Left colon (tissue), 2 donors: ENCODE measurements around the gene GLOD4. TPM values are rescaled to one million over a fixed set of nuclear protein-coding genes. Genes with fewer than 3 reads are reported as not detected.

Experiments used
- ATAC-seq: fragments of 200-7000 bp; cut with Tn5 transposase; one replicate; pipeline ENCODE4 v1.9.1; 2020; ENCODE audit warnings: mild to moderate bottlenecking, moderate library complexity
- DNase-seq, 2 donors: peaks; one replicate each; pipeline ENCODE4 v3.0.0-alpha.2; 2020
- intact Hi-C, 2 donors: fragments of 100-400 bp; cut with DNase I in 1 of 2; cut with micrococcal nuclease in 1 of 2; formaldehyde crosslinking; loops; one replicate each; pipeline versions ENCODE4 v1.11.2 to v1.14.0; 2022; cut with DNase I, micrococcal nuclease
- total RNA-seq, 2 donors: library from RNA; stranded (reverse); fragmentation: NEBNext Ultra II Directional; extraction: Animal tissue kit (Norgen Biotek cat#: 25700); gene quantifications; one replicate each; pipeline ENCODE4 v1.2.1, GENCODE V29; 2021
- donor health status: DM: no; HTN: no; CAD: no.
- donor health status: DM: yes; HTN: yes; CAD: no.

The GLOD4 gene
- total RNA-seq, 2 donors from 2014 or later, result 80.8 to 99.0 TPM

DNA sequence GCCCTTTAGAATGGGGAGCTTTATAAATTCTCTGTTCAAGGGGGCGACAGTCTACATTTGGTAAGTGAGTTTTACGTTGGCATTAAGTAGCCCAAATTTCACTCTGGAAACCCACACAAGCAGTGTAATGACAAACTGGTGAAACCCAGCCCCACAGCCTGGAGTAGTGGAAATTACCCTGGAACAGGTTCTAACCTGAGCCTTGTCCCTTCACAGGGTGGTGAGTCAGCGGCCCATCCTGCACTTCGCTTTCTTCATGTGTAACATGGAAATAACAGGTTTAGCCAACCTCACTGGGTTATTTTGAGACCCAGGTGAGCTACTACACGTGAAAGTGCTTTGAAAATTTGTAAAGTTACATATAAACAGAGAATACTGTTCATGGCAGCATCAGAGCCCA is 53.2 kb downstream of the GLOD4 start:
- no peak for DNase-seq
- intact Hi-C loops, result no loop called here
- no peak for ATAC-seq

DNA sequence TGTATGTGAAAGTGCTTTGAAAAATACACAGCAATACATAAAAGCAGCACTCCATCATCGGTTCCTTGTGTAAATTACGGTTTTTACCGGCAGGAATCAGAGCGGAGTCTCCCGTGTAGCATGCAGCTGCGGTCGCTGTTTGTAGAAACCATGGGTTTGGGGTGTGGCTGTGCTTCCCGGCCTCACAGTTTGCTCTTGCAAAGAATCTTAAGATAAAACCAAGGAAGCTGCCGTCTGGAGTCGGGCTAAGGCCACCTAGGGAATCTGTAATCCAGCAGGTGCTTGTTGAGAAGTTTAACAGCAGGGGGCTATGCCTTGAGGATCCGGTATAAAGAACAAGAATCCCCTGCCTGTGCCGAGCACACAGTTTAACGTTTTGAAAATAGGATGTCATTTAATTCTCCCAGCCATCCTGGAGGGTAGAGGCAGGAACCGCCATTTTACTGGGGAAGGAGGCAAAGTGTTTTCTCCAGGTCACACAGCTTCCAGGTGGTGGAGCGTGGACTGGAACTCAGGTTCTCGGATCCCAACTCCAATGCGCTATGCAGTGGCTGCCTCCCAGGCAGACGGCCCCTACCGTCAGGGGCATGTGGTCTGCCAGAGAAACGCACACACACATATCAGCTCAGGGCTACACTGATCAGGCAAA is 55.7 kb downstream of the GLOD4 start:
- DNase-seq (peak; percentile 23 to 51), ATAC-seq (peak; percentile 89)
- intact Hi-C loops, result no loop called here

DNA sequence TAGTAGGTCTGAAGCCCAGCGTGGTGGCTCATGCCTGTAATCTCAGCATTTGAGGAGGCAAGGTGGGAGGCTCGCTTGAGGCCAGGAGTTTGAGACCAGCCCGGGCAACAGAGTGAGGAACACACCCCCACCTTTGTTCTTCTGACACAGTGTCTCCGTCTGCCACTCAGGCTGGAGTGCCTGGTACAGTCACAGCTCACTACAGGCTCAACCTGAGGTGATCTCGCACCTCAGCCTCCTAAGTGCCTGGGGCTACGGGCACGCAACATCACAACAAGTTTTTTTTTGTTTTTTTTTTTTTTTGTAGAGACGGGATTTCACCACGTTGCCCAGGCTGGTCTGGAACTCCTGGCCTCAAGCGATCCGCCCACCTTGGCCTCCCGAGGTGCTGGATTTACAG is 56.3 kb downstream of the GLOD4 start:
- intact Hi-C loops, result no loop called here
- ATAC-seq, result peak; percentile 32

DNA sequence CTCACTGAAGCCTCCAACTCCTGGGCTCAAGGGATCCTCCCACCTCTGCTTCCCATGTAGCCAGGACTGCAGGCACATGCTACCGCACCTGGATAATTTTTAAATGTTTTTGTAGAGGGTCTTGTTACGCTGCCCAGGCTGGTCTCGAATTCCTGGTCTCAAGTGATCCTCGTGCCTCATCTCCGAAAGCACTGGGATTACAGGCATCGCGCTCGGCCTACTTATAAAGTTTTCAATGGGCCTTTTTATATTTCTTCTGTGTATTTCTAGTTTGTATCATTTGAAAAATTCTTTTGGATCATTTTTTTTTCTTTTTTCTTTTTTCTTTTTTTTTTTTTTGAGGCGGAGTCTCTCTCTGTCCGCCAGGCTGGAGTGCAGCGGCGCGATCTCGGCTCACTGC is 57.0 kb downstream of the GLOD4 start:
- ATAC-seq (no peak), DNase-seq (no peak)
- intact Hi-C loops, result no loop called here

More for the DNA sequence above, 56.3 kb downstream of the GLOD4 start:
- no peak for DNase-seq

DNA sequence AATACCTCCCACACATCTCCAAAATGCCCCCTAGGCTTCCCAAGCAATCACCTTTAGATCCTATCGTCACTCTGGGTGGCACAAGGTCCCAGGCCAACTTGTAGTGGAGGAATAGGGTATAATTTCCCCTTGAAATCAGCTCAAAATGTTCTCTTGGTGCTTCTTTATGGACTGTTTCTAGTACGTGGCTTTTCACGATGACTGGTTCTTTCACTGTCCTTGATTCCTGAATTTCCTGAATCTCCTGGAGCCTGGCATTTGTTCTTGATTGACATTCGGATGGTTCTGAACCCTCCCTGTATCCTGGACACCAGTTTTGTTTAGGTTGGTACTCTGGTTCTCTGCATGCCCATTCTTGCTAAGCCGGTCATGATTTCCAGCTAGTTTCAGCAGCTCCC is 60.5 kb downstream of the GLOD4 start:
- no peak for ATAC-seq
- no peak for DNase-seq
- intact Hi-C loops, result no loop called here

DNA sequence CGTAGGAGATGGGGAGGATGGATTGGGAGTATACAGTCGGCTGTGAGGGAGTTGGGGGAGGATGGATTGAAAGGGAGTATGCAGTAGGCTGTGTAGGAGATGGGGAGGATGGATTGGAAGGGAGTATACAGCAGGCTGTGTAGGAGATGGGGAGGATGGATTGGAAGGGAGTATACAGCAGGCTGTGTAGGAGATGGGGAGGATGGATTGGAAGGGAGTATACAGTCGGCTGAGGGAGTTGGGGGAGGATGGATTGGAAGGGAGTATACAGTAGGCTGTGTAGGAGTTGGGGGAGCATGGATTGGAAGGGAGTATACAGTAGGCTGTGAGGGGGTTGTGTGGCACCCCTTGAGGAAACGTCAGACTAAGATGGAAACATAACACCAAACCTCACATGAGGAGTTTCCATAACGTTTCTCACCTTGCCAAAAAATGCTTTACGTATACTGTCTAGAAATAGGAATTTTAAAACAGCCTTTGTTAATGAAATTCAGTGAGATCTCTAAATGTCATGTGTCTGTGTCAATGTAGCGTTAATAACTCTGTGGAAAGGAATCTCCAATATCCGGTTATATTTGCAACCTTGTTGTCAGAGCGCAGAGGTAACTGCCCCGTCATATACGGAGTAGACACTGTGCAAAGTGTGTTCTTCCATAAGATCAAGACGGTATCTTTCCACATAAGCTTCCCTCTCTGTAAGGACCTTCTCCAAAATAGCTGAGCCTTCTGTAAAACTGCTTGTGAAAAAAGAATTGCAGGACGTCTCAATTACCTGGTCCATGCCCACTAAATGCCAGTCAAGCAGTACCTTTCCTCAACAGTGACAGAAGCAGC is 61.2 kb downstream of the GLOD4 start:
- DNase-seq (no peak), ATAC-seq (no peak)
- intact Hi-C loops, result no loop called here

DNA sequence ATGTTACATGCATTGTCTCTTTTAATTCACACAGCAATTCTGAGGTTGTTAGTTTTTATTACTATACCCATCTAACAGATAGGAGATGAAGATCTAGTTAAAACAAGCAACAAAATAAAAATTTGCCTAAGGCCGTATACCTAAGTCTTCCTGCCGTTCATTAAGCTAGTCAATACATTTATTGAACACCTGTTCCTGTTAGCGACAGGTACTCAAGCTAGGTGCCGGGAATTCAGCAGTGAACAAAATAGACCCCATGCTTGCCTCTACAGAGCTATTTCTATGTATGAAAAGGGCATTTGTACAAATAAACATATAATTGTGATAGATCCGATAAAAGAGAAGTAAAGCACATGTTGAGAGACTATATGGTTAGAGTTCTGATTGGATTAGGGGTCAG is 64.0 kb downstream of the GLOD4 start:
- DNase-seq (no peak), ATAC-seq (no peak)
- intact Hi-C loops, result no loop called here

Other genes with a start within 250 kb of the GLOD4 start
- 10 to 100 TPM; 75.0 to 87.3 TPM for gene VPS53, start 67.4 kb downstream of the GLOD4 start, total RNA-seq
- 10 to 100 TPM; 11.3 to 15.1 TPM for gene TLCD3A, start 49.7 kb downstream of the GLOD4 start, total RNA-seq
- gene GEMIN4, start 30.0 kb downstream of the GLOD4 start, total RNA-seq, result 10 to 100 TPM; 12.4 to 15.2 TPM
- gene MRM3, start 73 bp upstream of the GLOD4 start, total RNA-seq, result 10 to 100 TPM; 11.4 to 13.3 TPM
- gene NXN, start 197.5 kb upstream of the GLOD4 start, total RNA-seq, result 10 to 100 TPM in 1 of 2 donors, 1 to 10 TPM in 1; 3.9 to 14.5 TPM
- gene TIMM22, start 214.8 kb upstream of the GLOD4 start, total RNA-seq, result 1 to 10 TPM; 8.2 to 9.0 TPM